Activated CD8-positive, alpha-beta memory T cell treated with anti-CD3 and anti-CD28 coated beads, Interleukin-2, amount 50 U/mL, for 24 hours (primary cell): ENCODE results near the gene SQSTM1.

Source experiments
- DNase-seq: peaks from one replicate; pipeline ENCODE4 v3.0.0-alpha.2; 2020; ENCODE audit errors: extremely low read depth

The SQSTM1 gene

DNA sequence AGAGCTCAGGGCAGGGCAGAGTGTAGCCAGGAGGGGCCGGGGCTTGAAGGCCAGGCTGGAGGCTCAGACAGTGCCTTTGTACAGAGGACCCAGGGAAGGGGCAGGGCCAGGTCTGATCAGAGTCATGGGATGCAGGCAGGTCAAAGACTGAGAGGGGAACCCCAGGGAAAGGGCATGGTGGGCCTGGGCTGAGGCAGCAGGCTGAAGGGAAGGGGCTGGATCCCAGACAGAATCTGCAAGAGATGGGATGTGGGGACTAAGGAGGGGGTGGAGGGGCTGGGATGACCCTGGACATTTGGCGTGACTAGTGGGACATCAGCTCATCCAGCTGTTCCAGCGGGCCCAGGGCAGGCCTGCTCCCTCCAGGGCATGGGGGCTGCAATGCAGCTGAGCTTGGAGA lies 53.4 kb downstream of the SQSTM1 start:
- DNase-seq, result no peak

DNA sequence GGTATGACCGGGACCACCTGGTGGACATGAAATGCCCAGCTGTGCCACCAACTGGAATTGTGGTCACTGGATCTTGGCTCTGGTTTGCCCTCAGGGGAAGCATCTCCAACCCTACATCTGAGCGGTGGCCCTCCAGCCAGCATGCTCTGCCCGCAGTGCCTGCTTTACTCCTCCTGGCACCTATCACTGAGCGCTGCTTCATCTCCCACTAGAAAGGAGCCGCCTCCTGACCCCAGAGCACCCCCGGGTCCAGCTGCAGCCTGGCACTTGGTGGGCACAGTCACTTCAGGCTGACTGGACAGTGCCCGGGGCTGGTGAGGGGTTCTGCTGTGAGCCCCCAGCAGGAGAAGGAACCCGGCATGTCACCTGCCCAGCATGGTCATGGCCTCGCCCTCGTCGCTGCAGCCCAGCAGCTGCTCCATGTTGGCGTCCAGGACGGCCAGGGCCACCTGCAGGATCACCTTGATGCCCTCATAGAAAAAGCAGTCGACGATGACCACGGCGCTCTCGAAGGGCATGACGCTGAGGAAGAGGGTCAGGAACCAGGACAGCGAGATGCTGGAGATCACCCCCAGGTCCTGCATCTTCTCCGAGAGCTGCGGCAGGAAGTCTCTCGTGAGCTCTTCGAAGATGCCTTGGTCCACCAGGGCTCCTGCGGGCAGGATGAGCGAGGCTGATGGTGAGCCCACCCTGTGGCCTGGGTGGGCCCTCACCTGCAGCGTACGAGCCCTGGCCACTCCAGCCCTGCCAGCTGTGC lies 54.0 kb downstream of the SQSTM1 start:
- DNase-seq, result no peak

DNA sequence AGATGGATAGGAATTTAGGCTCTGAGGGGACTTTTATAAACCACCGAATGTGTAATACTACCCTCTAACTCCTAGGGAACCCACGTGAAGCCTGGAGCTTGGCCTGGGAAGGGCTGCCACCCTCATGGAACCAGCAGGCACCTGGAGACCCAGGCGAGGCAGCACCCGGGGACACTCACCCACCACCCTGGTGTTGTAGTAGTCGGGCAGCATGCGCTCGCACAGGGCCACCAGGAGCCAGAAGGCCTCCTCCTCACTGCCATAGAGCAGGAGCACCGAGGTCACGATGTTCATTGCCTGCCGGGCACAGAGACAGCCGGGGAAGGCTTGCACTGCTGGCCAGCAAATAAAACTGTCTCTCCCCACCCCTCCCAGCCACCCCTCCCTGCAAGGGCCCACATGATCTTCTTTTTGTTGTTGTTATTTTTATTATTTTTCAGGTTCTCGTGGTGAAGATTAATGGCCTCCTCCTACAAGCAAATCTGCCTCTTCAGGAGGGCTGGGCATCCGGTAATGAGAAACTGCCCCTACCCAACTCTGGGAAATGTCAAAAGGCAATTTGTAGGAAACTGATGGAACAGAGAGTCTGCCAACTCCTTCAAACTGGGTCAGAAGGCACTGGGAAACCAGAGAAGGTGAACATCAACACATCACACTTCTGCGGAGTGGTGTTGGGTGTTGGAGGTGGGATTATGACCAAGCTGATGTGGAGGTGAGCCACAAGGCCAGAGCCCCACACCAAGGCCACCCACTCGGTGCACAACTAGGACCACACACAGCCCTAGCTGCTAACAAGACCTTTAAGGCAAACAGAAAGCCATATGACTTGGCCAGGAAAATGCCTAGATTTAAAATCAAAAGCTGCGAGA lies 55.3 kb downstream of the SQSTM1 start:
- DNase-seq, result no peak

DNA sequence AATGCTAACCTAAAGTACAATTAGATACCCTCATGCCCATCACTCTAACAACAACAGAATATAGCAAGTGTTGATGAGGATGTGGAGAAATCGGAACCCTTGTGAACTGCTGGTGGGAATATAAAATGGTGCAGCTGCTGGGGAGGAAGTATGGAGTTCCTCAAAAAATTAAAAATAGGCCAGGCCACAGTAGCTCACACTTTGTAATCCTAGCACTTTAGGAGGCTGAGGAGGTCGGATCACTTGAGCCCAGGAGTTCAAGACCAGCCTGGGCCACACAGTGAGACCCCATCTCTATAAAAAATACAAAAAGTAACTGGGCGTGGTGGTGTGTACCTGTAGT lies 55.9 kb downstream of the SQSTM1 start:
- DNase-seq, result no peak

DNA sequence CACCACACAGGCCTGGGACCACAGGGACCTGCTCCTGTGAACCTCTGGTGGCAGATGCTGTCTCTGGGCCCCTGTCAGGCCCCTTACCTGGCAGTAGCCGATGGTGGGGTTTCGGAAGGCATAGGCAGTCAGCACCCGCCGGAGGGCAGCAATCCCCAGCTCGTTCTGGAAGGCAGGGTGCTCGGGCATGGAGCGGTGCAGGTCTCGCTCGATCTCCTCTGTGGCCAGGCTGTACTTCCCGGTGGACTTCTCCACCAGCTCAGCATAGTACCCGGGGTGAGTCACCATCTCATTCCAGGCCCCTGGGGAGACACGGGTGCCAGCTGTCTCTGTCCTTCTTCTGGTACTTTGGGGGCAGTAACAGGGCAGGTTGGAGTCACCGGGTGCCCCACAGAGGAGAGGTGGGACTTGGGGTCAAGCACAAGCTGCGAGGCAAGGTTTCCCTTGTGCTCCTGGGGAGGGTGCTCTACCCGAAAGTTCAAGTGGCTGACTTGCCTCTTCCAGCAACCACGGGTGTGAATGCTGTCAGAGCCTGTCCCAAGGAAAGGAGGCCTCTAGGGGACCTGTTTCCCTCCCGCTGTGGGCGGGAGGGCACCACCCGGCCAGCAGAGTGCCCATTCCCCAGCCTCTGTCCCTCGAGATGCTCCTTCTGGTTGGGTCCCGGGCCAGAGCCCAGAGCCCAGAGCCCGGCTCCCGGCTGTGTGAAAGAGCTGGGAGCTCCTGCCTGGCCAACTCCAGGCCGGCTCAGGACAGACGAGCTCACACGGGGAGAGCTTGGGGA lies 57.7 kb downstream of the SQSTM1 start:
- DNase-seq, result no peak

DNA sequence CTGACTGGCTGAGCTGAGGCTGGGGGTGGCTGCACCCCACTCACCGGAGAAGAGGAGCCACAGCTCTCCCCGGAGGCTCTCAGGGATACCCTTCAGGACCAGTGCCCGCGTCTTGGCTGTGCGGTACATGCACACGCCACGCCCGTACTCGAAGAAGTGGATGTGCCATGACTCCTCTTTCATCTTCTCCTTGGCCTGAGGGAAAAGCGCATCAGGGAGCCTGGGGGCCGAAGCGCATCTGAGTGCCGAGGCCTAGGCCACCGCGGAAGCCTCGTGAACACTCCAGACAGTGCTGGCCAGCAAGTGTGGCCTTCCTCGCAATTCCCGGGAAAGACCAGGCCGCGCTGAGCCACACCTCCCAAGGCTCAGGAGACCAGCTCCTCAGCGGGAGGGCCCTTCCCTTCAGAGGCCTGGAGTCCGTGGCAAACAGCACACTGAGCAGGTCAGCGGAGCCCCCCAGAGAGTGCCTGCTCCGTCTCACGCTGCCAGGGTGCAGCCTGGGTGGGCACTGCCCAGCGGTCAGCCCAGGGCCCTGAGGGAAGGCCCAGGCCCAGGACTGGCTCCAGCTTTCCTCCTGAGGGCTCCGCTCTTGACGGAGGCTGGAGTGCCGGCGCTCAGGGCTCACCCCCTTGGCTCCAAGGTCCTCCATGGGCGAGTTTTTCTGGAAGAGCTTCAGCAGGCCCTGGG lies 58.4 kb downstream of the SQSTM1 start:
- no peak for DNase-seq

DNA sequence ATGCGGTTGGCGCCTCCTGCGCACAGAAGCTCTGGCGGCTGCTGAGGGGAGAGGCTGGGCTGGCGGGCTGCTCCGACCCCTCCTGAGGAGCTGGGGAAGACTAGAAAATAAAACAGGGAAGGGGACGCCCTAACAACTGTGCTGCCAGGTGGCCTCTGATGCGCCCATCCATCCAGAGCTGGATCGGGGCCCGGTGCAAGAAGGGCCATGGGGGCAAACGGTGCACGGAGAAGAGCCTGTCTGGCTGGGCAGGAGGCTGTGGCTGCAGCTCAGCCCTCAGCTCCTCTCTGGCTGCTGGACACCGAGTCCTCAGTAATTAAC lies 58.9 kb downstream of the SQSTM1 start:
- DNase-seq, result no peak

DNA sequence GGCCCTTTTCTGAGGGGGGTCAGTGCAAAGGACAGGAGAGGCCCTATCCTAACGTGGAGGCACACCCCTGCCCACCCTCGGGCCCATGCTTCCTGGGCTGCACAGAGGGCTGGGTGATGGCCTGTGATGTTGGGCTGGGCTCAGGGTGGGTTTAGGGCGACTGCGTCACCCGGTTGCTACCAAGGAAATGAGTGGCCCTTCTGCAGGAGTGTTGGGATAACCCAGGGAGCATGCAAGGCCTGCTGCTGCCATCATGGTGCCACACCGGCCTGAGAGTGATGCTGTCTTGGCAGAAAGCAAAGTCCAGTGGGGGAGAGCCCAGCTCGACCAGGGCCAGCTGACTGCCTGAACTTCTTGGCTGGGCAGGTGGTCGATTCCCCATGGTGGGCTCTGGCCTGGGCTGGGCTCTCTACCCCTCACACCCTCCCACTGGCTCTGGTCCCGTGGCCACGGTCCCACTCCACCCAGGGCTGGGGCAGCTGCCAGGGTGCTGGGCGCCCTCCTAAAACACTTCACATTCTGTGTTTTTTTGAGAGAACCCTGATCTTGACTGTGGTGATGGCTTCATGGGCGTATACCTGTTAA lies 59.5 kb downstream of the SQSTM1 start:
- DNase-seq, result no peak

DNA sequence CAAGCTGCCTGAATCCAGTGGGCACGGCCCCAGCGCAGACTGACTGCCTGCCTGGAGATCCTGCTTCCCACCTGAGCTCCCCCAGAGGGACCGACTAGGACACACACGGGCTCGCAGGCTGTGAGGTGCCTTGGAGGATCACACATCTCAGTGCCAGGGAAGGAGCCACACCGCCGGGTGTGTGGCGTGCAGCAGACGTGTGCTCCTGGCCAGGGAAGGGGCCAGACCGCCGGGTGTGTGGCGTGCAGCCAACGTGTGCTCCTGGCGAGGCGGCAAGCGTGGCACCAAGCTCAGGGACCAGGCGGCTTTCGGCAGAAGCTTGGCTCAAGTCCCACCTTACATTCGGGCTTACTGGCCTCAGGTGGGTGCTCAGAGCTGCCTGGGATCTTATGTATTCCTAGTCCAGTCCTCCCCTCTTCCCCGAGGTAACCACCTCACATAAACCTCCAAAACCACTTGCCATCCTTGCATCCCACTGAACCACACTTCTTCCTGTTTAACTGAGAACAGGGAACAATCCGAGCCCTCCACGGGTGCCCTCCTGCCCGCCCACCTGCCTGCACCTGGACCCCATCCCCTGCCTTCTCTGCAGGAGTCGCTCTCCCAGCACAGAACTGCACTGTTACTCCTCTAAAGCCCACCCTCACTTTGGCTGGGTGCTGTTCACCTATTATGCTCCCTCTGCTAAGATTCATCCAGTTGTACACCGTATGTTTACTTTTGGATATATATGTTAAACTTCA lies 60.3 kb downstream of the SQSTM1 start:
- no peak for DNase-seq

DNA sequence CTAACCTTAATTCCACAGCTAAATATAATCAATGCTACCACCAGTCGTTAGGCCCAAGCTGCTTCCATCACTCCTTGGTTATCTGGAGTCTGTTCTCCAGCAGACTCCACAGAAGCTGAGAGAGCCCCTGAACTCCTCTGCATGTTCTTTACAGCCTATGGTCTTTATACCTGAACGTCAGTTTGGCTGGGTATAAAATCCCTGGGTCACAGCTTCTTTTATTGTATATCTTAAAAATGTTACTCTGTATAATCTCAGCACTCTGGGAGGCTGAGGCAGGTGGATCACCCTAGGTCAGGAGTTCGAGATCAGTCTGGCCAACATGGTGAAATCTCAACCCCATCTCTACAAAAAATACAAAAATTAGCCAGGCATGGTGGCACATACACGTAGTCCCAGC lies 61.6 kb downstream of the SQSTM1 start:
- no peak for DNase-seq

DNA sequence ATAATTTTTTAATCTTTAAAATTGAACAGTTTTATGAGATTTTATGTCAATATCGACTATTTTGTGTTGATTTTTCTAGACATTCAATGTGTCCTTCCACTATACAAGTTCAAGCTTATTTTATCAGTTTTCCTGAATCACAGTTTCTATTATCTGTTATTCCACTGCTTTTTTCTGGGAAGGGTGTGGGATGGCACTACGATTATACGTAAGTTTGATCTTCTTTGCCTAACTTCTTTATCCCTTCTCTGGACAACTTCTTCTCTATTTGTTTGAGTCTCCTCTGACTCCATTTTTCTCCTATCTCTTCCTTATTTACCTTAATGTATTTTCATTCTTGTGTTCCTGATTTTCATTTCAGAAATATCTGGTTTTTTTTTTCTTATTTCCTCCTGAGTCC lies 62.5 kb downstream of the SQSTM1 start:
- DNase-seq, result no peak

DNA sequence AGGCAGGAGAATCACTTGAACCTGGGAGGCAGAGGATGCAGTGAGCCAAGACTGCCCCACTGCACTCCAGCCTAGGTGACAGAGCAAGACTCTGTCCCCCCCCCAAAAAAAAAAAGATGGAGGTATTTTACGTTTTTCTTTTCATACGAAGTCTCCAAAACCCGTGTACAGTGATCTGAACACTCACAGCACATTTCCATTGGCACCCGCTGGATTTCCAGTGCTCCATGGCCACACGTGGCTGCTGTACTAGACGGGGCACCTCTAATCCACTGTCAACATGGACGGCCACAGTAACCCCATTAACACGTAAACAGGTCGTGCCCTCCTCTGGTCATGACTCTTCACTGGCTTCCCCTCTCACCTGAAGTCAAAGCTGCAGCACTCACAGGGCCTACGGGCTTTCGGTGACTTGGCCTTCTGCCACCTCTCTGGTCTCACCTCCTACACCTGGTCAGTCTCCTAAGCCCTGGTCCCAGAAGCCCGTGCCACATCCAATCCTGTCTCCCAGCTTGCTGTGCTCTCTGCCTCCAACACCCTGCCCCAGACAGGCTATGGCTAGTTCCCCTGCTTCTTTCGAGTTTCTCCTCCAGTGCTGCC lies 64.9 kb downstream of the SQSTM1 start:
- no peak for DNase-seq

DNA sequence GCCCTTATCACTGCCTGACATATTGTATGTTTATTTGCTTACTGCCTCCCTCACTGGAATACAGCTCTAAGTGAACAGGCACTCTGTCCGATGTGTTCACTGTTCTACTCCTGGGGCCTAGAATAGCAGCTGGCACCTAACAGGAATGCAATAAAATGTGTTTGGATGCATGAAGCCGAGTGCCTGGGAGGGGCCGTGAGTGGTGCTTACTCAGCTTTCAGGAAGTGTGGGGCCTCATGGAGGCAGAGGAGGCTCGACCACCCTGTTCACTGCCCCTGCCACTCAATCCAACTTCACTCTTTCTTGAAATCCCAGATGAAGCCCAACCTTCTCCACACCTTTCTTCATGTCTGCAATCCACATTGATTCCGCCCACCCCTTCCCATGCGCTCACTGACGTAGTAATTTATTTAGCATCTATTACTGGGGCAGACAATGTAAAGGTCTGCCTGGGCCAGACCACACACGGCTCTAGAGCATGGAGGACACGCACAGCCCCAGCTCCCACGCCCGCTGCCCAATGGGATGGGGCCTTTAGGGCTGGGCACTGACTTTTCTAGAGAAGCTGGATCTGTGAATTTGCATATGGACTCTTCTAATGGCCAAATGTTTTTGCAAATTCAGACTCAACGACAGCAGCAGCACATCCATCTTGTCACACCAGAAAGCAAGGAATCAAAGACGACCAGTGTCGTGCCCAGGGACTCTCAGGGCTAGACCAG lies 65.6 kb downstream of the SQSTM1 start:
- no peak for DNase-seq

DNA sequence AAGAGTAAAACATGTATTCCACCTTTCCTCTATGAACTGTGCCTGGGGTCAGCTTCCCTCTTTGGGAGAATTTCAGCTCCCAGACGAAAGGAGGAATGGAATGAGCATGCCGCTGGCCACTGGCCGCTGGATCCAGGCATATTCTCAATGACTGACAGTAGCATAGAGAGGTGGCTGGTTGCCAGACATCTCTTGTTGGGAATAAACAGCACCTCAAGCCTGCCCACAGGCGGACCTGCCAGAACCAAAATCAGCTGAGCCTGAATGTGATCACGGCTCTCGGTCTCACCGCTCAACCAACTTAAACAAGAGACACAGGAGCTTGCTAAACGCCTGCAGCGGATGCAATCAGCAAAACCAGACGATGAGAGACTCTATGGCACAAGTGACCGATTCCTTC lies 66.4 kb downstream of the SQSTM1 start:
- no peak for DNase-seq
